ENCODE data around the gene SYTL2.

SYTL2 gene

DNA sequence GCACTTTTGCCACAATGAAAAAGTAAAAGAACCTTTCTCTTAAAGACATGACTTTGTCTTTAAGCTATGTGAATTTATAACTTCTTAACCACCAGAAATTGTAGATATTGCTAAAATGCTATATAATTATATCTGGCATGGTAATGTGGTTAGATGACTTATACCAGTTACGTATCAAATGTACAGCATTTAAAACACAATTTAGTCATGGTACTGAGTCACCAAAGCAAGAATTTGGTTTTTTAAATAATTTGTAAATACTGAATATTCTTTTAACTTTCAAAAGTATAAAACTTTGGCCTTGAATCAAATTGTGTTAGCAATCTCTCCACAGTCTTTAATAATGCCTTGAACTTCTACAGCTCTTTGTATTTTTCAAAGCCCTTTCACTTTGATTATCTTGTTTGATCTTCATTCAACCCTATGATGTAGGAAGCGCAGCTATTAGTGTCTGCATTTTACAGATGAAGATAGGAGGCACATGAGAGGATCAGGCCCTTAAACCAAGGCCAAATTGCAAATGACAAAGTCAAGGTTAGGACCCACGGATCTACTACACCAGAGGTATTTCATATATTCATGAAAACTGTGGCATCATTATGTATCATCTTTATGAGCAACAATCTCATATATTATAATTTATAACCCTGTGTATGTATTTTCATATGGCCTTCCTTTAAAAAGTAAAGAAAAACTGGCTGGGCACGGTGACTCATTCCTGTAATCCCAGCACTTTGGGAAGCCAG lies 4.4 kb upstream of the SYTL2 start:
- DNase-seq (ENCODE audit: low read depth) = no peak
- H3K4me3 ChIP-seq (ENCODE audit: control insufficient read depth, low read depth, low read length) = no peak overlapping the region
- TF ChIP-seq, protein P1, sequence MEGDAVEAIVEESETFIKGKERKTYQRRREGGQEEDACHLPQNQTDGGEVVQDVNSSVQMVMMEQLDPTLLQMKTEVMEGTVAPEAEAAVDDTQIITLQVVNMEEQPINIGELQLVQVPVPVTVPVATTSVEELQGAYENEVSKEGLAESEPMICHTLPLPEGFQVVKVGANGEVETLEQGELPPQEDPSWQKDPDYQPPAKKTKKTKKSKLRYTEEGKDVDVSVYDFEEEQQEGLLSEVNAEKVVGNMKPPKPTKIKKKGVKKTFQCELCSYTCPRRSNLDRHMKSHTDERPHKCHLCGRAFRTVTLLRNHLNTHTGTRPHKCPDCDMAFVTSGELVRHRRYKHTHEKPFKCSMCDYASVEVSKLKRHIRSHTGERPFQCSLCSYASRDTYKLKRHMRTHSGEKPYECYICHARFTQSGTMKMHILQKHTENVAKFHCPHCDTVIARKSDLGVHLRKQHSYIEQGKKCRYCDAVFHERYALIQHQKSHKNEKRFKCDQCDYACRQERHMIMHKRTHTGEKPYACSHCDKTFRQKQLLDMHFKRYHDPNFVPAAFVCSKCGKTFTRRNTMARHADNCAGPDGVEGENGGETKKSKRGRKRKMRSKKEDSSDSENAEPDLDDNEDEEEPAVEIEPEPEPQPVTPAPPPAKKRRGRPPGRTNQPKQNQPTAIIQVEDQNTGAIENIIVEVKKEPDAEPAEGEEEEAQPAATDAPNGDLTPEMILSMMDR (IDR thresholded peaks at IDR 0.05; ENCODE audit: control insufficient read depth, insufficient read depth, low read depth, low read length, missing control alignments) = no peak

DNA sequence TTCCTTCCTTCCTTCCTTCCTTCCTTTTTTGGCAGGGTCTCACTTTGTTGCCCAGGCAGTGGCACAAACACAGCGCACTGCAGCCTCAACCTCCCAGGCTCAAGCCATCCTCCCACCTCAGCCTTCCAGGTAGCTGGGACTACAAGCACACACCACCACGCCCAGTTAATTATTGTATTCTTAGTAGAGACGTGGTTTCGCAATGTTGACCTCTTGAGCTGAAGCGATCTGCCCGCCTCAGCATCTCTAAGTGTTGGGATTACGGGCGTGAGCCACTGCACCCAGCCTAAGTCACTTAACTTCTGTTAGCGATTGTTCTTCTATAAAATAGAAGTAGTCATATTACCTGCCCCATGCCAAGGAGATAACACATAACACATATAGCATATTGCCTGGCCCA lies 2.8 kb upstream of the SYTL2 start:
- TF ChIP-seq, protein P1 (IDR thresholded peaks at IDR 0.05; ENCODE audit: control insufficient read depth, insufficient read depth, low read depth, low read length, missing control alignments) = no peak
- no peak for DNase-seq (ENCODE audit: low read depth)
- no peak overlapping the region for H3K4me3 ChIP-seq (ENCODE audit: control insufficient read depth, low read depth, low read length)

DNA sequence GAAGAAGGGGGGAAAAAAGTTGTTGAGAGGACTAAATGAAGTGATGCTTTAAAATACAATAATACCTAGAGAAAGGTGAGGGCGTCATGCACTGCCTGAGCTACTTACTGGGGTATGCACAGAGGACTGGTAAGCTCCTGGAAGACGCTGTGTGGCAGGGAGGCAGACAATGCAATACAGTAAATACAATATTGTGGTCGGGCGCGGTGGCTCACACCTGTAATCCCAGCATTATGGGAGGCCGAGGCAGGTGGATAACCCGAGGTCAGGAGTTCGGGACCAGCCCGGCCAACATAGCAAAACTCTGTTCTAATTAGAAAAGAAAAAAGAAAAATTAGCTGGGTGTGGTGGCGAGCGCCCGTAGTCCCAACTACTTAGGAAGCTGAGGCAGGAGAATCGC lies 683 bp upstream of the SYTL2 start:
- H3K4me3 ChIP-seq (ENCODE audit: control insufficient read depth, low read depth, low read length) = peak overlapping the region; percentile 35
- TF ChIP-seq, protein P1 (IDR thresholded peaks at IDR 0.05; ENCODE audit: control insufficient read depth, insufficient read depth, low read depth, low read length, missing control alignments) = no peak

DNA sequence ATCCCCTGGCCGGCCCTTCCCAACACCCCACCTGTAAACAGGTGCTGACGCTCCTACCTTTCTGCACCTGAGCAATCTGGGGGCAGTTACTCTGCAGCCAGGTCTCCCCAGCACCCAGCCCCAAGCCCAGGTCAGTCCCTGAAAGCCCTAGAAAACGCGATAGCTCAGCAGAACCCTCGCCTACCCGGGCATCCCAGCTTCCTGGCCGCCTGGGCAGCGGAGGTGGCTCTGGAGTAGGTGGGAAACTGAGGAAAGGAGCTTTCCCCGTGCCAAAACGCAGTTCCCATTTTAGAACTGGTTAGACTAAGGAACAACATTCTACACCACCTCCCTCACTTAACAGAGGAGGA lies 445 bp downstream of the SYTL2 start:
- TF ChIP-seq, protein P1 (IDR thresholded peaks at IDR 0.05; ENCODE audit: control insufficient read depth, insufficient read depth, low read depth, low read length, missing control alignments) = no peak
- peak overlapping the region; percentile 35 for H3K4me3 ChIP-seq (ENCODE audit: control insufficient read depth, low read depth, low read length)
- no peak for DNase-seq (ENCODE audit: low read depth)

More for the DNA sequence above, 683 bp upstream of the SYTL2 start:
- no peak for DNase-seq (ENCODE audit: low read depth)

DNA sequence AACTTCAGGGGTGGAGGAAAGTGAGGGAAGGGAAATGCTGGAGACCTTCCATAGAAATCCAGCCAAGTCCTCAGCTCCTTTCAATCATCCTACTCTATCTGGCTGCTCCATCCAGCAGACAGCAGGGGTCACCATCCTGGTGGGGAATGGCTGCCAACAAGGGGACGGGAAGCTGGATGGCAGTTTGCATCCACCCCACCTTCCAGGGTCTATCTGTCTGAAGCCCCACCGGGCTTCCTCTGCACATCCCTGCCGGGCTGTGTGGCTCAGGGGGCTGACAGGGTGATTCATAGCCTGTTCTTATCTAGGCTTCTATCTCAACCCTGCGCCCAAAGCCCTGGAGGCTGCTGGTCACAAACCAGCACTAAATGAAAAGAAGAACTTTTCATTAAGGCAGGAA lies 1.1 kb downstream of the SYTL2 start:
- TF ChIP-seq, protein P1 (IDR thresholded peaks at IDR 0.05; ENCODE audit: control insufficient read depth, insufficient read depth, low read depth, low read length, missing control alignments) = no peak
- DNase-seq (ENCODE audit: low read depth) = no peak
- no peak overlapping the region for H3K4me3 ChIP-seq (ENCODE audit: control insufficient read depth, low read depth, low read length)

DNA sequence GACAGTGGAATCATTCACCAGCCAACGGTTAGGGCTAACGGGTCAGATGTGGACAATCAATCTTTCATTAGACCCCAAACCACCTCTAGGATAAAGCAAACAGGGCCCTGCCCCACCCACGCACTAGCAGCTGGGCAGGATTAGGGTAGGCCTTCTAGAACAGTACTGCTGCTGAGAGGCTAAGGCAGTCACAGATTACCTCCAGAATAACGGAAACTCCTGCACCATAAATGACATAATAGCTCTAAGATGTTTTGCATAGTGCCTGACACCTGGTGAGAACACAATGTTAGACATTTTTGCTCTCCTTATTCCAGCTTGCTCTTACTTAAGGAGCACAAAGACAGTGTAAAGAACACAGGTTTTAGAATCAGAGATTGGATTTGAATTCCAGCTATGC lies 1.8 kb downstream of the SYTL2 start:
- DNase-seq (ENCODE audit: low read depth) = no peak
- TF ChIP-seq, protein P1 (IDR thresholded peaks at IDR 0.05; ENCODE audit: control insufficient read depth, insufficient read depth, low read depth, low read length, missing control alignments) = no peak

More for the DNA sequence above, 1.8 kb downstream of the SYTL2 start:
- H3K4me3 ChIP-seq (ENCODE audit: control insufficient read depth, low read depth, low read length) = no peak overlapping the region
